Smooth muscle cell (in vitro differentiated cells): ENCODE measurements around the gene SESN3. TPM values are rescaled to one million over a fixed set of nuclear protein-coding genes. Genes with fewer than 3 reads are reported as not detected.

Source experiments
- DNase-seq: peaks from one replicate; lab custom pipeline; 2025; ENCODE audit not compliant: unreplicated experiment; lab: John Stamatoyannopoulos, UW
- H2AFZ ChIP-seq: fragments of 200-600 bp; sonication (generic); 2 replicates; pipeline ENCODE4 v1.6.0; 2016; ENCODE audit warnings: antibody characterized with exemption, low read depth, mild to moderate bottlenecking
- H3F3A ChIP-seq: fragments of 200-600 bp; sonication (generic); 2 replicates; pipeline ENCODE4 v1.6.0; 2017; ENCODE audit warnings: antibody characterized with exemption, low read depth
- H3K27ac ChIP-seq: fragments of 200-600 bp; sonication (generic); 2 replicates; pipeline ENCODE4 v1.5.1; 2016; ENCODE audit warnings: low read depth, mild to moderate bottlenecking
- H3K27me3 ChIP-seq: fragments of 200-600 bp; sonication (generic); 2 replicates; pipeline ENCODE4 v1.6.1; 2016; ENCODE audit warnings: low read depth, mild to moderate bottlenecking
- H3K36me3 ChIP-seq: fragments of 200-600 bp; sonication (generic); 2 replicates; pipeline ENCODE4 v1.5.1; 2016; ENCODE audit warnings: low read depth
- H3K4me1 ChIP-seq: fragments of 200-600 bp; sonication (generic); 2 replicates; pipeline ENCODE4 v1.5.1; 2016; ENCODE audit warnings: low read depth
- H3K4me2 ChIP-seq: fragments of 200-600 bp; sonication (generic); 2 replicates; pipeline ENCODE4 v1.6.0; 2016; ENCODE audit warnings: mild to moderate bottlenecking
- H3K4me3 ChIP-seq: fragments of 200-600 bp; sonication (generic); 2 replicates; pipeline ENCODE4 v1.5.1; 2016; ENCODE audit warnings: mild to moderate bottlenecking
- H3K79me2 ChIP-seq: fragments of 200-600 bp; sonication (generic); 2 replicates; pipeline ENCODE4 v1.6.0; 2016; ENCODE audit warnings: low read depth, mild to moderate bottlenecking
- H3K9ac ChIP-seq: fragments of 200-600 bp; sonication (generic); 2 replicates; pipeline ENCODE4 v1.6.0; 2016; ENCODE audit warnings: low read depth
- H3K9me3 ChIP-seq: fragments of 200-600 bp; sonication (generic); replicated peaks from 2 replicates; pipeline ENCODE4 v1.5.1; 2016; ENCODE audit warnings: low read depth
- H4K20me1 ChIP-seq: fragments of 200-600 bp; sonication (generic); 2 replicates; pipeline ENCODE4 v1.6.0; 2016; ENCODE audit warnings: low read depth
- WGBS: methylation state at CpG from one replicate; pipeline ENCODE4 v1.1.7; 2016; ENCODE audit warnings: low lambda C conversion rate; 5-methylcytosine and 5-hydroxymethylcytosine counted together
- polyA plus RNA-seq: library from polyadenylated mRNA; unstranded; fragments of >200 nt; fragmentation: Nextera tagmentation; extraction: Ambion mirVana; gene quantifications from 2 replicates; pipeline ENCODE4 v1.2.1, GENCODE V29; 2016
- total RNA-seq: library from RNA; depleted of rRNA; stranded (reverse); fragments of >200 nt; gene quantifications from 2 replicates; pipeline ENCODE4 v1.2.3, GENCODE V29; 2014
- TF ChIP-seq, protein P1 (sequence below): fragments of 200-600 bp; sonication (generic); IDR thresholded peaks from 2 replicates; pipeline ENCODE4 v1.5.1; 2017; ENCODE audit warnings: borderline replicate concordance, mild to moderate bottlenecking, antibody characterized with exemption; ENCODE audit not compliant: insufficient read depth, poor library complexity, severe bottlenecking

Gene SESN3
- total and polyA plus RNA-seq, 2 experiments from 2014 or later = 20.4 to 374 TPM

DNA sequence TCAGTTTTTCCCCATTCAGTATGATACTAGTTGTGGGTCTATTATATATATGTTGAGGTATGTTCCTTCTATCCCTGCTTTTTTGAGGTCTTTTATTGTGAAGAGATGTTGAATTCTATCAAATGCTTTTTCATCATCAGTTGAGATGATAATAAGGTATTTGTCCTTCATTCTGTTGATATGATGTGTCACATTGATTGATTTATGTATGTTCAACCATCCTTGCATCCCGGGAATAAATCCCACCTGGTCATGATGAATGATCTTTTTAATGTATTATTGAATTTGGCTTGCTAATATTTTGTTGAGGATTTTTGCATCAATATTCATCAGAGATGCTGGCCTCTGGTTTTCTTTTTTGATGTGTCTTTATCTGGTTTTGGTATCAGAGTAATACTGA lies 115.4 kb downstream of the SESN3 start:
- Histone ChIP-seq H3K4me3 (no peak overlapping the region), H3K4me2 (no peak overlapping the region), H3K27me3 (no peaks in the 10 kb centered on the region), H3K4me1 (peaks cover 9% of the 10 kb centered on the region), H2AFZ (no peak overlapping the region), H3K27ac (no peak overlapping the region), H3K79me2 (peaks cover 98% of the 10 kb centered on the region), H3K9me3 (no peaks in the 10 kb centered on the region), H3K9ac (no peak overlapping the region), H3F3A (peaks cover 5% of the 10 kb centered on the region), H4K20me1 (peaks cover 10% of the 10 kb centered on the region), H3K36me3 (no peaks in the 10 kb centered on the region)
- TF ChIP-seq, protein P1, sequence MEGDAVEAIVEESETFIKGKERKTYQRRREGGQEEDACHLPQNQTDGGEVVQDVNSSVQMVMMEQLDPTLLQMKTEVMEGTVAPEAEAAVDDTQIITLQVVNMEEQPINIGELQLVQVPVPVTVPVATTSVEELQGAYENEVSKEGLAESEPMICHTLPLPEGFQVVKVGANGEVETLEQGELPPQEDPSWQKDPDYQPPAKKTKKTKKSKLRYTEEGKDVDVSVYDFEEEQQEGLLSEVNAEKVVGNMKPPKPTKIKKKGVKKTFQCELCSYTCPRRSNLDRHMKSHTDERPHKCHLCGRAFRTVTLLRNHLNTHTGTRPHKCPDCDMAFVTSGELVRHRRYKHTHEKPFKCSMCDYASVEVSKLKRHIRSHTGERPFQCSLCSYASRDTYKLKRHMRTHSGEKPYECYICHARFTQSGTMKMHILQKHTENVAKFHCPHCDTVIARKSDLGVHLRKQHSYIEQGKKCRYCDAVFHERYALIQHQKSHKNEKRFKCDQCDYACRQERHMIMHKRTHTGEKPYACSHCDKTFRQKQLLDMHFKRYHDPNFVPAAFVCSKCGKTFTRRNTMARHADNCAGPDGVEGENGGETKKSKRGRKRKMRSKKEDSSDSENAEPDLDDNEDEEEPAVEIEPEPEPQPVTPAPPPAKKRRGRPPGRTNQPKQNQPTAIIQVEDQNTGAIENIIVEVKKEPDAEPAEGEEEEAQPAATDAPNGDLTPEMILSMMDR = no peak
- 94% methylated on average over 1 of the region's 1 CpG for WGBS
- DNase-seq = no peak

Other genes with a start within 250 kb of the SESN3 start
- gene KDM4E, start 205.9 kb downstream of the SESN3 start, total RNA-seq = not detected in 2 replicates
- gene KDM4E, start 205.9 kb downstream of the SESN3 start, polyA plus RNA-seq = not detected in 2 replicates
- gene KDM4F, start 181.8 kb downstream of the SESN3 start, total RNA-seq = not detected in 2 replicates
- gene KDM4F, start 181.8 kb downstream of the SESN3 start, polyA plus RNA-seq = not detected in 2 replicates
- 39.9 and 43.5 TPM in 2 replicates for gene SRSF8, start 164.3 kb downstream of the SESN3 start, total RNA-seq
- gene SRSF8, start 164.3 kb downstream of the SESN3 start, polyA plus RNA-seq = 40.5 and 50.6 TPM in 2 replicates
- gene ENDOD1, start 141.4 kb downstream of the SESN3 start, total RNA-seq = 124 and 125 TPM in 2 replicates
- 44.8 and 46.7 TPM in 2 replicates for gene ENDOD1, start 141.4 kb downstream of the SESN3 start, polyA plus RNA-seq